Measurements from ENCODE around the gene WT1. TPM values are rescaled to one million over a fixed set of nuclear protein-coding genes. Genes with fewer than 3 reads are reported as not detected.

WT1 gene
- total and polyA plus RNA-seq, 8 donors: 0.13 to 3.6 (median 1.5) TPM

DNA sequence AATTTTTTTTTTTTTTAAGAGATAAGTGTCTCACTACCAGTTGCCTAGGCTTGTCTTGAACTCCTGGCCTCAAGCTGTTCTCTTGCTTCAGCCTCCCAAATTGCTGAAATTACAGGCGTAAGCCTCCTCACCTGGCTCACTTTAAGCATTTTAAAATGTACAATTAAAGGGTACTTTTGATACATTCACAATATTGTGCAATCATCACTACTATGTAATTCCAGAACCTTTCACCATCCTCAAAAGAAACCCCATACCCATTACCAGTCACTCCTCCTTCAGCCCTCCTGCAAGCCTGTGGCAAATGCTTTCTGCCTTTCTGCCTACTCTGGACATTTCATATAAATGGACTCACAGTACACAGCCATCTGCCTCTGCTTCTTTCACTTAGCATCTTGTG lies 34.5 kb upstream of the WT1 start:
- Histone ChIP-seq H3K4me1 (no peaks in the 10 kb centered on the region), H3K36me3 (no peaks in the 10 kb centered on the region), H3K27me3 (no peaks in the 10 kb centered on the region), H3K4me3 (no peak overlapping the region), H3K9me3 (no peaks in the 10 kb centered on the region), H3K27ac (no peak overlapping the region)
- TF ChIP-seq CTCF (IDR thresholded peaks at IDR 0.05): no peak
- intact Hi-C loops (cut with DNase I): no loop called here
- ATAC-seq (no peak), DNase-seq (no peak)

DNA sequence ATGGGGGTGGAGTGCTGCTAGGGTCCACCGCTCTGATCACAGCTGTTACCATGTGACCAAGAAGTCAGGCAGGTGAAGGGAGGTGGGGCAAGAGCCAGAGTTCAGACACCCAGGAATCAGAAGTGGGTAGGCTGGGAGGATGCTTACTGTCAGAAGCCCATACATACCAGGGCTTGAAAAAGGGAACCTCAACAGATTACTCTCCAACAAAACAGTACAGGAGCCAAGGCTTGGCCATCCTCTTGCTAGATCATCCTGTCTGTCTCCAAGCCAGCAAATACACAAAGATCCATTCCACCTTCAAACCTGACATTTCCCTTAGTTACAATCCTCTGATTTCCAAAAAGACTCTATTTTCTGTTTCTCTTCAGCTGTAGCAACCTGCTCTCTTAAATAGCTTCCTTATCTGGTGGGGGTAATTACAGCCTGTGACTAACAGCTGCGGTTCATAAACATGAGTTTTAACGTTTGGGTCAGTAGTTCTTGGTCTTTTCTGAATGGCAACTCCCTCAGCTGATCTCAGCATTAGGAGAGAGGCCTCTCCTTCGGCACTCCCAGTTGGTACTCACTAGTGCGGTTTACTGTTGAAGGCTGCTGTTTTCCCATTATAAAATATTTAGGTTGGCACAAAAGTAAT lies 31.1 kb upstream of the WT1 start:
- Histone ChIP-seq H3K27ac (no peak overlapping the region), H3K4me3 (no peak overlapping the region), H3K36me3 (no peaks in the 10 kb centered on the region), H3K27me3 (peaks cover 0 to under 1% of the 10 kb centered on the region in 2 donors), H3K4me1 (no peaks in the 10 kb centered on the region), H3K9me3 (no peaks in the 10 kb centered on the region)
- TF ChIP-seq CTCF (IDR thresholded peaks at IDR 0.05): no peak
- no peak for ATAC-seq
- intact Hi-C loops (cut with DNase I): no loop called here
- no peak for DNase-seq

GRCh38 chr11:32464078-32464477 lies 28.7 kb upstream of the WT1 start:
- no peak for TF ChIP-seq CTCF (IDR thresholded peaks at IDR 0.05)
- no peak for ATAC-seq

GRCh38 chr11:32462011-32462690 lies 26.8 kb upstream of the WT1 start:
- no peaks in the 10 kb centered on the region for H3K9me3 ChIP-seq
- no peaks in the 10 kb centered on the region for H3K36me3 ChIP-seq
- no peak overlapping the region for H3K4me3 ChIP-seq
- ATAC-seq (no peak), DNase-seq (no peak)
- H3K27me3 ChIP-seq: peaks cover 0 to 4% of the 10 kb centered on the region in 2 donors
- no peak for TF ChIP-seq CTCF (IDR thresholded peaks at IDR 0.05)
- H3K27ac ChIP-seq: no peak overlapping the region
- H3K4me1 ChIP-seq: no peaks in the 10 kb centered on the region
- intact Hi-C loops (cut with DNase I): no loop called here

More at GRCh38 chr11:32464078-32464477, 28.7 kb upstream of the WT1 start:
- Histone ChIP-seq H3K36me3 (no peaks in the 10 kb centered on the region), H3K27me3 (peaks cover 0 to 4% of the 10 kb centered on the region in 2 donors), H3K27ac (no peak overlapping the region), H3K9me3 (no peaks in the 10 kb centered on the region), H3K4me1 (no peaks in the 10 kb centered on the region), H3K4me3 (no peak overlapping the region)
- intact Hi-C loops (cut with DNase I): no loop called here
- DNase-seq: no peak

GRCh38 chr11:32456864-32457263 lies 21.5 kb upstream of the WT1 start:
- intact Hi-C loops (cut with DNase I): no loop called here
- H3K9me3 ChIP-seq: no peaks in the 10 kb centered on the region

More at GRCh38 chr11:32456864-32457263, 21.5 kb upstream of the WT1 start:
- DNase-seq (no peak), ATAC-seq (no peak)
- no peak for TF ChIP-seq CTCF (IDR thresholded peaks at IDR 0.05)
- Histone ChIP-seq H3K36me3 (no peaks in the 10 kb centered on the region), H3K4me1 (no peaks in the 10 kb centered on the region), H3K27ac (no peak overlapping the region), H3K4me3 (no peak overlapping the region), H3K27me3 (peaks cover 0 to 6% of the 10 kb centered on the region in 2 donors)
